GM12873 (cell line): ENCODE data around the gene ACTL10.

Experiments
- TF ChIP-seq, protein P1 (sequence below): IDR thresholded peaks from 2 replicates; pipeline ENCODE4 v1.5.1; 2012; ENCODE audit warnings: low read depth, mild to moderate bottlenecking, moderate library complexity, low read length, control low read depth; ENCODE audit not compliant: insufficient read depth; ENCODE audit errors: missing control alignments

ACTL10 gene

GRCh38 chr20:33709905-33710541, 43.3 kb downstream of the ACTL10 start:
- TF ChIP-seq, protein P1, sequence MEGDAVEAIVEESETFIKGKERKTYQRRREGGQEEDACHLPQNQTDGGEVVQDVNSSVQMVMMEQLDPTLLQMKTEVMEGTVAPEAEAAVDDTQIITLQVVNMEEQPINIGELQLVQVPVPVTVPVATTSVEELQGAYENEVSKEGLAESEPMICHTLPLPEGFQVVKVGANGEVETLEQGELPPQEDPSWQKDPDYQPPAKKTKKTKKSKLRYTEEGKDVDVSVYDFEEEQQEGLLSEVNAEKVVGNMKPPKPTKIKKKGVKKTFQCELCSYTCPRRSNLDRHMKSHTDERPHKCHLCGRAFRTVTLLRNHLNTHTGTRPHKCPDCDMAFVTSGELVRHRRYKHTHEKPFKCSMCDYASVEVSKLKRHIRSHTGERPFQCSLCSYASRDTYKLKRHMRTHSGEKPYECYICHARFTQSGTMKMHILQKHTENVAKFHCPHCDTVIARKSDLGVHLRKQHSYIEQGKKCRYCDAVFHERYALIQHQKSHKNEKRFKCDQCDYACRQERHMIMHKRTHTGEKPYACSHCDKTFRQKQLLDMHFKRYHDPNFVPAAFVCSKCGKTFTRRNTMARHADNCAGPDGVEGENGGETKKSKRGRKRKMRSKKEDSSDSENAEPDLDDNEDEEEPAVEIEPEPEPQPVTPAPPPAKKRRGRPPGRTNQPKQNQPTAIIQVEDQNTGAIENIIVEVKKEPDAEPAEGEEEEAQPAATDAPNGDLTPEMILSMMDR, result no peak

- TF ChIP-seq, protein P1, result no peak
Observed at GRCh38 chr20:33710681-33711445, 44.1 kb downstream of the ACTL10 start.

GRCh38 chr20:33711446-33711738, 44.6 kb downstream of the ACTL10 start:
- TF ChIP-seq, protein P1, result no peak

DNA sequence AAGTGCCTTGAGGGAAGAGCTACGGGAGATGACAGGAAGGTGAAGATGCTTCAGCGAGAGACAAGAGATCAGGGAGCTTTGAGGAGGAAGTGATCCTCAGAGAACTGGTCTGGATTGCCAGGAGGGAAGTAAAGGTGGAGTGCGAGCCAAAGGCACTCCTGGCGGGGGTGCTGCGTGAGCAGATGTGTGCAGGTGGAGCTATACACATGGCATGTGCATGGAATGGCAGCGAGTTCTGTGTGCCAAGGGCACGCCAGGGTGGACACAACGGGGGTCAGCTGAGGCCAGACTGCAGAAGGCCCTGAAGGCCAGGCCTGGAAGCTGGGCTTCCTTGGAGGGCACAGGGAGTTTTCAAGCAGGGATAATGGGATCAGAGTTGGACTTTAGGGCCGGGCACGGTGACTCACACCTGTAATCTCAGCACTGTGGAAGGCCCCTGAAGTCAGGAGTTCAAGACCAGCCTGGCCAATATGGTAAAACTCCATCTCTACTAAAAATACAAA, 47.2 kb downstream of the ACTL10 start:
- TF ChIP-seq, protein P1, result no peak

DNA sequence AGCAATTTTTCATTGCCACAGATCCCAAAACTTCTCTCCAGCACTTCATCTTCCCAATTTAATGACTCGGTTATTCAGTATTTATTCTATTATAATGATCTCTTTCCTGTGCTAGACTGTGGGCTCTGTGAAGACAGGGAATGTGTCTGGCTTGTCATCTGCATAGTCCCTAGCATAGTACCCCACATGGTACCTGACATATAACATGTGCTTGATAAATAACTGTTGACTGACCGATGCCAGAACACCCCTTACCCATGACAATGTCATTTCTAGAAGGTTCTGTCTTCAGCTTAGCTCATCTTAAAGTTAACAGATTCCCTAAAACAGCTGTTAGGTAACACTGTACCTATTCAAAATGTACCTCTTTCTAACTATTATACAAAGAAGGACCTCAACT, 49.8 kb downstream of the ACTL10 start:
- TF ChIP-seq, protein P1, result no peak
